AG08395 (cell line): ENCODE results near the gene FMNL2.
"Not testable (repeated sequence)": the region's sequence is repeated elsewhere in the genome, so short reads cannot be mapped to it uniquely, and the experiment has no call there.

ENCODE experiments used
- DNase-seq: peaks from one replicate; pipeline ENCODE4 v3.0.0; 2012; ENCODE audit warnings: mixed read lengths, low spot score

The FMNL2 gene

DNA sequence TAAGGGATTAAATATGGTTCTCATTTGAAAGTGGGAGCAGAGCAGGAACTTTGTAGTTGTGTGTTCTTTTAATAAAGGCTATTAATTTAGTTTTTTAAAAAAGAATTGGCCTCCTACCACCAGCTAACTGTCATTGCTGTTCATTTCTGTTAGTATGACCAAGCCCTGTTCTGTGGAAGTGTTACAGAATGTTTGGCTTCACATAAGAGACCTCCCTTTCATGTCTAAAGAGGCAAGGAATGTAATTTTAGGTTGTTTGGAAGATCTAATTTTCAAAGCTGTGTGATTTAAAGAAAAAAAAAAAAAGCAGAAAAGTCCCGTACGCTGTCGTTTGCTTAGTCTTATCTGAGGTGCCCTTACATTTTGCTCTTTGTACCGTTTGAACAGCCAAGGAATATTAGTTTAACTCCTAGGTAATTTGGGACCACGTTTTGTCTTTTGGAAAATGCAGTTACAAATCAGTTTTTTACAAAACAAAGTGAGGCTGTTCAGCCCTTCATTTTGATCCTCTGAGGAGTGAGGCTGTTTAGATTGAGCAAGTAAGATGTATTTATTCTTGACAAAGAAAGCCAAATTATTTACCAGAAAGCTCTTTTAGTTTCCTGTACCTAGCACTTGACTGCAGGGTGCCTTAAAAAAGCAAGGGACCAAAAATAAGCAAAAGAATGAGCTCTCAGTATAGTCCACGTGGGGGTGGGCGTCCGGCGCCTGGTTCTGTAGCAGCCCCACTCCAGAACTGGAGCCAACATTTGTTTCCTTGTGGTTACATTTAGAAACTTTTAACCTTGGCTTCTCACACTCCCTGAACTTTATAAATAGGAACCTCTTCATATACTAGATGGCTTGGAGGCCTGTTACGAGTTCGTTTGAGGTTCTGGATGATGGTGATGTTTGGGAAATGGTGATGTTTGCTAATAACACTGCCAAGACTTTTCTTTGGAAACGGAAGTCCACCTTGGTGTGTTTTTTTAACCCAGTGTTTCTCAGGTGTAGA is 136.2 kb downstream of the FMNL2 start:
- no peak for DNase-seq

DNA sequence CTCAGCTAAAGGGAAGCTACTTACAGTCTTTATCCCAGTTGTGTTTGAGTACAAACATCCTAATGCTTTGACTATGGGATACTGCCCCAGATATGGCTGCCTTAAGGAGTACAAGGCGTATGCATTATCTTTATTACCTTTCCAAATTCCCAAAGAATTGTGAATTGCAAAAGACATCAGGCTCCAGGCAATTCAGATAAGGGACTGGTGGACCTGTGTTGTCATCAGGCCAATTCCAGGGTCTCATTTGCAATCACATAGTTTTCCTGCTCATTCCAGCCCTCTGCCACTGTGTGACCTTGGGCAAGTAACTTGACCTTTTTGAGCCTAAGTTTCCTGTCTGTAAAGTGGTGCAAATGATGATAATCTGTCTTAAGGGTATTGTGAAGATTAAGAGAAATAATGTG is 137.5 kb downstream of the FMNL2 start:
- no peak for DNase-seq

DNA sequence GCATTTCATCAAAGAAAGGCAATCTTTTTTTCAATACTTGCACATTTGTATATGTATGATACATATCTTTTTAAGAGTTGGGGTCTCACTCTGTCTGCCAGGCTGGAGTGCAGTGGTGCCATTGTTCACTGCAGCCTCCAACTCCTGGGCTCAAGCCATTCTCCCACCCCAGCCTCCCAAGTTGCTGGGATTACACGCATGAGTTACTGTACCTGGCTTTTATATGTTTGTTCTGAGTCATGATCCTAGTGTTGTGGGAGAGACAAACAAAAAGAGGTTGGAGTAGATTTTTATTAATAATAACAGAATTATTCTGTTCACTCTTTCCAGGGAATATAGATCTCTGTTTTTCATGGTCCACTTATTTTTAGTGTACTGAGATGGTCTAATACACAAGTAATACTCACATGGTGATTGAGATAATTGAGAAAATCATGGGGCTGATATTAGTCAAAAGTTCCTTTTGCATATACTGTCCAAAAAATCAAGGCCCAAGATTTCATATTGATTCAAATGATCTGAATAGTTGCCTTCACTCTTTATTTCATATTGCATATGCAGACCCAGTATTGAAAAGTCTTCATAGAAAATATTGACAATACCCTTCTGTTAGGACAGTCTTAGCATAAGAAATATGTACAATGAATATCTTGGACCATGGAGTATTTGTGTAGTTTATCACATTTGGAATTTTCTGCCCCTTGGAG is 138.3 kb downstream of the FMNL2 start:
- DNase-seq, result no peak

DNA sequence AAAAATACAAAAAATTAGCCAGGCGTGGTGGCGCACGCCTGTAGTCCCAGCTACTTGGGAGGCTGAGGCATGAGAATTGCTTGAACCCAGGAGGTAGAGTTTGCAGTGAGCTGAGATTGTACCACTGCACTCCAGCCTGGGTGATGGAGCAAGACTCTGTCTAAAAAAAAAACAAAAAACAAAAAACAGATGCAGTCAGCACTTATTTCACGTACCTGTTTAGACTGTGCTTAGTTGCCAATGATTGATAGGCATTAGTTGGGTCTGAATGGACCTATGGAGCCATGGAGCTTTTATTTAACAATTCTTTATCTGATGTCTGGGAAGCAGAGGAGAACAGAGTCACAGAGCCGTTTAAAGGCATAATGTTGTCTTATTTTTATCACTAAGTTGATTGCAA is 139.5 kb downstream of the FMNL2 start:
- DNase-seq, result not testable (repeated sequence)

DNA sequence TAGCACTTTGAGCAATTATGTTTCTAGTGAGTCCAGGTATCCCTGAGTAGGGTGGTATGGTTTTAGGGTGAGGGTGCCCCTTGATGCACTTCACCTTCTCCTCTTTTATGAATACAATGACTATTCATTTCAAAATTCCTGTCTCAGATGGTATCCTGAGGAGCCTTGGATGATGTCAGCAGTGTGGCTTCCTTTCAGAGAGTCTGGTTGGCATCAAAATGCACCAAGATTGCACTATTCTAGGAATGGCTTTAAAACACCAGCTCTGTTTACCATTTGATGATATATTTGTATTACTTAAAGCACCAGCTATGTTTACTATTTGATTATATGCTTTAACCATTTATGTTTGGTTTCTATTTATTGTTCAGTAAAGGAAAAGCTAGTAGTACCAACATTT is 141.0 kb downstream of the FMNL2 start:
- DNase-seq, result no peak

DNA sequence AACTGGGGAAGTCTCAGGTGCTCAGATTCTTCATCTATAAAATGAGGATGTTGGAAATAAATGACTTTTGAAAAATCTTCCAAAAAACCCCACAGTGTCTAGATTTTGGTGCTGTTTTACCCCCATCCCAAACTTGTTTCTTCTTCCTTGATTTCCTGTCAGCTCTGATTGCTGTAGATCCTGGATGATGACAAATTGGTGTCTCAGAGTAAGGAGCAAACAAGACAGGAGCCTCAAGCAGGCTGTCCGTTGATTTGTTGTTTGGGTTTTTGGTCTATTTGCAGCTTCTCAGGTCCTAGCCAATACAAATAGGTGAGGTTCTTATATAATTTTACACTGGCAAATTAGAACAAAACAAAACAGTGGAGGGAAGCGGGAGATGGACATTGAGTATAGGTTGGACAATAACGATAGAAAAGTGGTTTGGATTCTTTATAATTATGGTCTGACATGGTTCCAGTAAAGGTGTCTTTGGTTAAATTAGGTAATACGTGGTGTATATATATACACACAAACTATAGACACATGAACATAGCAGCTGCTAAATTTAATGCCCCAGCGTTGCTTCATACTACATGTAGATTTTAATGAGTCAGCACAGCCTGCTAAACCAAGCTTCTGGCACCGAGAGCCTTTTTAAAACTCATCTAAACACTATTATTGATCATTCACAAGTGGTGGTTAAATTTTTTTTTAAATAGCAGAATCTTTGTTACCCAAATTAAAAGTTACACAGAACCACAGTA is 142.5 kb downstream of the FMNL2 start:
- DNase-seq, result no peak

DNA sequence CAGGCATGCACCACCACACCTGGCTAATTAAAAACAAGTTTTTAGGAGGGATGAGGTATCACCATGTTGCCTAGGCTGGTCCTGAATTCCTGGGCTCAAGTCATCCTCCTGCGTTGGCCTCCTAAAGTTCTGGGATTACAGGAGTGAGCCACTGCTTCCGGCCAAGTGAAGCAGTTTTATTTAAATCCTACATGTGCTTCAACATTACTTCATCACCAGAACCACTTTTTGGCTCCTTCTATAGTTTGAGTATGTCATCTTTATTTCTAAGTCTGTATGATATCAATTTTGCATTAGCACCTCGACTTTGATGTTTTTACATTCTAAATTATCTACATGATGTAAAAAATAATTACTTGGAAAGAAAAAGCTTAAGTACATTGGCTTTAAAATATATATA is 144.3 kb downstream of the FMNL2 start:
- no peak for DNase-seq

DNA sequence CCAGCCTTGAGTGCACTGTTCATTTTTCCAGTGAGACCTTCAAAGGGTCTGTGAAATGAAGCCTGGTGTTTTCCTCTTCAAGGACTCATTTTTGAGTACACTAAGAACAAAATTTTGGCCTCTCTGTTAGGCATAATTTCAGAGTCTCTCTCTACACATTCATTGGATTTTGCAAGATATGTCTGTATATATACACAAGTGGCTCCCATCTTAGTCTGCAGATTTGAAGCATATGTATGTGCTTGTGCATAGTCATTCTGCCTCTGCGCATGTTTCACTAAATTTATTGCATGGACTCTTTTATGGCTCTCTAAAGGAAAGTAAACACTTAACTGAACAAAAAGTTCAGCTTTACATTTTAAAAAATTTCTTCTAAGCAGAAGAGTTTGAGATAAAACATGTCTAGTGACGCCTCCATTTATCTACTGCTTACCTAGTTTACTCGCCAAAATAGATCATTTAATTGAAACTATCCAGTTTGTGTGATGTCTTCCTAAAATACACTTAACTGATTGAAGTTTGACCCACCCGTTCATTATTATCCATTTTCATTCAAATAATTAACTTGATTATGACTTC is 145.9 kb downstream of the FMNL2 start:
- no peak for DNase-seq

DNA sequence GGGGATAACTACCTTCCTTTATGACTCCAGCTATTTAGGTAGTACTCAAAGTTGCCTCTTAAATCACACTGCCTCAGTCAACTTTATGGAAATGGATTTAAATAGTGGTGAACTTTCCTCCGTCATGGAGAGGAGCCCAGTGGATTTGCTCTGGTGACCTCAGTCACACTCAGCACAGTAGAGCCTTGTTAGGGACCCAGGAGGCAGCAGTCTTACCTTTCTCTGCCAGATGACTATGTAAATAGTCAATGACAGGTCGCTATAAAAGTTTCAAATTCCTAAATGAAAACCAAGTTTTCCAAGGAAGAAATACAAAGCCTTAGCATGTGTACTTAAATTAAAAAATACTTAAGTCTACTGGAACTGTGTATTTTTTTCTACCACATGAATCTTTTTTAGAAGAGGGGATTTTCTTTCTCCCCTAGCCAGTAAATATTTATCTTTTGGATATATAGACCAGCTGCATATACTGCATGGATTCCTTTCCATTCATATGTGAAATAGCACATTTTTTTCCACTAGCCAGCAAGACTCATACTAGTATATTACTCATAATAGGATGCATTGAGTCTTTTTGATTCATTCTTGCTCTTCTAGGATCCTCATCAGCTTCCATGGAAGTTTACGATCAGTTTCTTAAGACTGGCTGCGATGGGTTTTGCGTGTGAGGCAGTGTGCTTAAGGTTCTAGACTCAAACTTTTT is 147.1 kb downstream of the FMNL2 start:
- DNase-seq, result no peak

DNA sequence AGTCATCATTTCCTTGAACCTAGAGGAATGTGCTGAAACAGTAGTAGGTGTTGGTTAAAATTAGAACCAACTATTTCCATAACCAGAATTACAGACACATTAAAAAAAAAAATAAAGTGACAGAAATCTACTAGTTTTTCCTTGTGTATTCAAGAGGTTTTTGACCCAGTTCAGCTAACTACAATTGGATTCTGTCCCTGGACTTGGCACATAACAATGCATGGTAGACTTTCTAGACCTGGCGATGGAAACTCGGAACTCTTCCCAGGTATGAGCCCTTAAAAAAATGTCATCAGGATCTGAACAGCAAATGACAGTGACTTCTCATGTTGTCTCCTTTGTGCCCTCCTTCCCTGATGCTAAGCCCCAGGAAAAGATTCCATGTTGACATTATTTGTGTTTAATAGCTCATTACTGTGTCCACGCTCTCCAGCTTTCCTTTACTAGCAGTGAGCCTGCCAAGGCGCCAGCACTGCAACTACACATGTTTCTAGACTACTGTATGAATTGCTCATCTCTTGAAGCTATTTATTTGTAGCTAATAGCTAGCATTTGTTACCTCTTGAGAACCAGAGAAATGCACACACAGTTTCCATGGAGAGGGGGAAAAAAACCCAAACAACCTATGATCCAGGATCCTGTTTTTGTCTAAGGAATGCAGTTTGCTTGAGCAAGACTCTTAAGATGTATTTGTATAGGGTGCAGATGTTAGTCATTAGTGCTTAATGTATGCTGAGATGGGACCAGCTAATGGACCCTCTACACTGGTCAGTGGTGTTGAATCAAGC is 148.5 kb downstream of the FMNL2 start:
- DNase-seq, result no peak

DNA sequence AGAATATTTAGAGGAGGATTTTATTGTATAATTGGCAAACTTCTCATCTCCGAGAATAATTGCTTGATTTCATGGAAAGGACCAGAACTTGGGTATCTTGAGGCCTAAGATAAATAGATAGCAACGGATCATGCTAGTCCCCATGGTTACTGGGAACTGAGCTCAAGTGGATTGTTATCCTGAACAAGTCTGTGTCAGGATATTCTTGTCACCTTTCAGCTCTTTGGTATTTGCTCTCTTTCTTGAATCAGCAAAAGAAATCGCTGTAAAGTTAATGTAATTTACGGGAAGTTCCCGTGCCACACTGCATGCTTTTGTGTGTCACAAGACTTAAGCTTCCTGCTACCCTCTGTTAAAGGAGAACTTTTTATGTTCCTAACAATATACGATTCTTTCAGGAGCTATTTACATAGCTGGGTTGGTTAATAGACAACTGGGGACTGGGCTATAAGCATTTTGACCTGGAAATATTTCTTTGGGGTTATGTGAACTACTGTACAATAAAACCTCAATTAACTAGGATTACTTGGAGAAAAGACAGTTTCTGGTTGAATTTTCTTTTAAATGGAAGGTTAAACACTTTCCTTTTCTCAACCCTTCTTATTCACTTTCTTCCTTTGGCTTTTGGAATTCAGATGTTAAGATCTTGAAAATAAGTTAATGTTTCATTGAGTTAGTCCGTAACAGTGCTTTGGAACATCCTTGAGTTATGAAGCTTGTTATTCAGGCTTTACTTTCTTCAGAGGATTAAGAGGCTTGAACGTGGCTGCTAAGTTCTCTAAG is 151.2 kb downstream of the FMNL2 start:
- no peak for DNase-seq

DNA sequence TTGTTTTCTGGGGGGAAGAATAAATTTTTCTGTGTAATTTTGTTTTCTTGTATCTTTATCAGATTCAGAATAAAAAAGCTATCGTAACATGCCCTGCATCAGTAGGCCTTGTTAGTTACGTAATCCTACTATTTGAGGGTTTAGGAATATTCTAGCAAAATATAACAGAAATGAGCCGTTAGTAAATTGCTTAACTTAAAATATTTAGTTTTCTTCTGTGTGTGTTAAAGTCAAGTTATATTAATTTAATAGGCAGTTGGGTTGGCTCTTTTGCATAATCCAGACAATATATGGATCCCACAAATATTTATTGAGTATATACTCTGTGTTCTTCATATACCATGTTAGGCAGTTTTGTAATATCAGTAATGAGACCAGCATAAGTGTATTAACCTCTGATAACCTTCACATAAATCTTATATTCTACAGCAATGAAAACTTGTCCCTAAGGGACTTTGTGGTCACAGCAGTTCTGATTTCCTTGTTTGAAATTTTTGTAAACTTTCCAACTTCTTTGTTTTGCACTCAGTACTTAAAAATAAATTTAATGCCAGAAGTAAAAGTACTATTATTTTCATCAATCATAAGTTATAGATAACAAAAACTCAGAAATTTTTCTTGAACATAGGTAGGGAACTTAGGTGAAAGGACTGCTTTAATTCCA is 151.9 kb downstream of the FMNL2 start:
- no peak for DNase-seq

DNA sequence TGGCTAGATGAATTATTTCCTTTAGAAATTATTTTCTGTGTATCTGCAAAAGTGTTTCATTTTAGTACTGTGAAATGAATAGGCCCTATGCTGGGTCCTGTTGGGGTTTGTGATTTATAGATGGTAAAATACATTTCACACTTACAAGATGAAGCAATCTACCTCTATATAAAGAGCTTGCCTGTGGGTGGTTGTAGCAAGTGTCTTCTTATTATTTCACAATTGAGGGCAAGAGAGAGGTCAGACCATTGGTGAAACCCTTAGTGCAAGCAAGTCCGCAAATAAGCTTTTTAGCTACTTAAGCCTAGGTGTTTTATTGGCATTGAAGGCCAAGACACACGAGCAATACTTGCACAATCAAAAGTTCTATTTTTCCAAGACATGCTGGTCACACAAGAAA is 153.1 kb downstream of the FMNL2 start:
- DNase-seq, result no peak

DNA sequence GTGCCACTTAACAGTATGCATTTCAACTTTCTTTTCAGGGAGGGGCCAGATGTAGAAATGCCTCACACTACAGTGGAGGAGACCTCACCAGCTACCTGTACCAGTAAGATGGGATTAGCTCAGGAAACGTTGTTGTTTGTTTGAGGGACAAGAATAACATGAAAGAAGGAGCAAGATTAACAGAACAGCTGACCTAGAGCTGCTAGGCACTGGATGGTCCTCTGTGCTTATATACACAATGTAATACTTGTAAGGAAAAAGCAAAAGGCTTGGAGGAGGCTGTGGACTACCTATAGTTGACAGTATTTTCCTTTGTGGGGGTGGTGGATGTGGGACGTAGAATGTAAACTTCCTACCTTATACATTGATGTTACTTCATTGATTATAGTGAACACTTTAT is 154.4 kb downstream of the FMNL2 start:
- DNase-seq, result no peak

DNA sequence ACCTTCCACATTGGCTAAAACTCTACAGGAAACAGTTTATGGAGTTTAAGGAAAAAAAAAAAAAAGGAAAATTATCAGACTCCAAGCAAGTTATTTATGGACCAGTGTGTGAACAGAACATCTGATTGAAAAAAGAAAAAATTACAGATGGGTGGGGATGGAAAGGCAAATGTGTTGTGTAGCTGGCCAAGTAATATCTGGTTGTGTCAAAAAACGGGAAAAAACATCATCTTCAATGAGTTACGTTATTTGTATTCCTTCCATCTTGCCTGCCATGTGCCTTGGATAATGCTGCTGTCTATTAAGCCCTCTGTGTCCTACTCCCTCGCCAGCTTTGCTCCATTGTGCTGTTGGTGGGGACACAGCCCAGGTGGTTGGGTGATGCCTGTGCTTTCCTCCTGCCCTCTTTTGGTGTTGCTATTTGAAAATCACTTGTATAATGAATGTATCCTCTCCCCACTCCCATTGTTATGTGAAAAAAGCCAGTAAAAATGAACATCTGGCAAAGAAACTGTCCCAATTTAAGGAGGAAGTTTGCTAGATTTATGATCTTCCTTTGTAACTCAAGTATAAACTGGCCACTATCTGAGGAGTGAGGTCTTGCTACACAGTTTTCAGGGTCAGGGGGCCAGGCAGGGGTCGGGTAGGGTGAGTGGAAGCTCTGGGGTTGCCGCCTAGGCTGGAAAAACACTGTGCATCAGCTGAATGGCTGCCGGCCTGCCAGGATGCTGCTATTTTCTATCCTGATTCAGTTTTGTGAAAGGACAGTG is 155.9 kb downstream of the FMNL2 start:
- no peak for DNase-seq

DNA sequence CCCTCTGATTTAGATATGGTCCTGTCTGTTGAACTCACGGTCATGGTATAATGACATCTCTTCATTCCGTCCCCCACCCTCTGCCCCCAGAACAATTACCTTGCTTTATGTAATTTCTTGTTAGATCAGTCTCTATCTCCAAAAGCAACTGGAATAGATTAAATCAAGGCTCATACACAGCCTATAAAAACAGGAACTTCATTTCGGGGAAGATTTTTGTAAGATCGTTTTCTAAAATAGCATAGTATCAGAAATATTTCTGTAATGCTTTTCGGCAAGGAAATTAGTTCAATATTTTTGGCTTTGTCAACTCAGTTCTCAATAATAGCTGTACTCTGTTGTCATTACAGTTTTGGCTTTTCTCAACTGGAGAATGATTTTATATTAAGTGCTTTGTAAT is 157.2 kb downstream of the FMNL2 start:
- DNase-seq, result no peak

DNA sequence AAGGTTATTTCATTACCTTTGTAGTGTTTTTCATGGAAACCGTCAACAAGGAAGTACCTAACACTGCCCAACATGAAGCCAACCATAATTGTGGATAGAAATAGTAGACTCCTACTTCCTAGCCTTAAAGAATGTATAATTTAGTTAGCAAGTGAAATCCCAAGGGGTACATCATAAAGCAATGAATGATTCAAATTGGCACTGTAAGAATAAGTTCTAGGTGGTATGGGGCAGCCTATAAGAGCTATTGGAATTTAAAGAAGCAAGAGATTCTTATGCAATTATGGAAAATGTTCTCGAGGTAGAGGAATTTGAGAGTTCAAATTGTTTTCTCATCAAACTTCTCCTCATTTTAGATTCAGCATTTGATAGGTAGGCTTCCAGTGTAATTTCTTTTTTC is 157.9 kb downstream of the FMNL2 start:
- DNase-seq, result no peak

DNA sequence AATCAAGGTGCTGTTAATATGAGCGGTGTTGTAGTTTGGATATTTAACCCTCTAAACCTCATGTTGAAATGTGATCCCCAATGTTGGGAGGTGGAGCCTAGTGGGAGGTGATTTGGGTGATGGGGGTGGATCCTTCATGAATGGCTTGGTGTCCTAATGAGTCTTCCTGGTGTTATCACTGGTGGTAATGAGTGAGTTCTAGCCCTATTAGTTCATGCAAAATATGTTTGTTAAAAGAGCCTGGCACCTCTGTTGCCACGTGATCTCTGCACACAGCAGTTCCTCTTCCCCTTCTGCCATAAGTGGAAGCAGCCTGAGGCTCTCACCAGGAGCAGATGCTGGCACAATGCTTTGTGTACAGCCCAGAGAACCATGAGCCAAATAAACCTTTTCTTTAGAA is 158.4 kb downstream of the FMNL2 start:
- no peak for DNase-seq
